ENCODE results near the gene SCAI.
"Not testable (repeated sequence)": the region's sequence is repeated elsewhere in the genome, so short reads cannot be mapped to it uniquely, and the experiment has no call there.

The SCAI gene

DNA sequence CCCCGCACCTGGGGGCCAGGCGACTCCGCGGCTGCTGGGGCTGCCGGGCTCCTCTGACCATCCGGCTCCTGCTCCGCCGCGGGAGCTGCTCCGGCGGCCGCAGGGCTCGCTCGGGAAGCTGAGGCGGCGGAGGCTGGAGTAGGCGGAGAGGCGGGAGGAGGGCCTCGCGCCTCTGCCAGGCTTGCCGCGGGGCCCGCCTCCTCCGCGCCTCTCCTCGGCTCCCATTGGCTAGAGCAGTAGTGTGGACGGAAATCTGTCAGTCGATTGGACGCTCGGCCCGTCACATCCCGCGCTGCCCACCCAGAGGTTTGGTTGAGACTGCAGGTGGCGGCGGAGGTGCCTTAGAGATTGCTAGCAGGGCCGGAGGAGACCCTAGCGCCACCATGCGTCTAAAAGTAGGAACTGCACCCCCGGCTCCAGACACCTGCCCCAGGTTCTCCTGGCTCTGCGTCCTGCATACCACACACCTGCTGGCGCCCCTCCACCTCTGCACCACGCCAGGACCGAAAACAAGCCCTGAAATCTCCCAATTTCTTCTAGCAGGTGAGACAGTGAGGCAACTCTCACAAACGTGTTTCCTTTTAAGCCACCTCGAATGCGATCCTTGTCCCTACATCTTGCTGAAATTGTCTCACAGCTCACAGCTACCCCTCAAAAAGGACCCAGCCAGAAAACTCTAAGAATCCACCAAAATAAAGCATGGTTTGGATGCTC, at the start of gene SCAI:
Gene SCAI (minus strand): TSS at position 152 of the 714 bp plus-strand sequence. CDS start 91 bp downstream, at position 61.
- DNase-seq (ENCODE audit: low spot score) = peak; percentile 99

DNA sequence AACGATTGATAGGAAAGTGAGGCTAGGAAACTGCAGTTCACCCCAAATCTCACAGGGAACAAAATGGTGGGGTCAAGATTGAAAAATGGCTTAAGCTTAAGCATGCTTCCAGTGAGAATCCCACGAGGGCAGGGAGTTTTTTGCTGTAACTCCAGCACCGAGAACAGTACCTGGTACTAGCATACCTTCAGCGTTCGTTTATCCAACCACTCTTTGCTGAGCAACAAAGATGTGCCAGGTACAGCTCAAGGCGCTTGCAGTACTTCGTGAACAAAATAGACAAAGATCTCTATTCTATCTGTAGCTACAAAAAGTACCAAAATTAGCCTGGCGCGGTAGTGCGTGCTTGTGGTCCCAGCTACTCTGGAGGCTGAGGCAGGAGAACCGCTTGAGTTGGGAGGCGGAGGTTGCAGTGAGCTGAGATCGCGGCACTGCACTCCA, 47.1 kb upstream of the SCAI start:
- DNase-seq (ENCODE audit: low spot score) = no peak

DNA sequence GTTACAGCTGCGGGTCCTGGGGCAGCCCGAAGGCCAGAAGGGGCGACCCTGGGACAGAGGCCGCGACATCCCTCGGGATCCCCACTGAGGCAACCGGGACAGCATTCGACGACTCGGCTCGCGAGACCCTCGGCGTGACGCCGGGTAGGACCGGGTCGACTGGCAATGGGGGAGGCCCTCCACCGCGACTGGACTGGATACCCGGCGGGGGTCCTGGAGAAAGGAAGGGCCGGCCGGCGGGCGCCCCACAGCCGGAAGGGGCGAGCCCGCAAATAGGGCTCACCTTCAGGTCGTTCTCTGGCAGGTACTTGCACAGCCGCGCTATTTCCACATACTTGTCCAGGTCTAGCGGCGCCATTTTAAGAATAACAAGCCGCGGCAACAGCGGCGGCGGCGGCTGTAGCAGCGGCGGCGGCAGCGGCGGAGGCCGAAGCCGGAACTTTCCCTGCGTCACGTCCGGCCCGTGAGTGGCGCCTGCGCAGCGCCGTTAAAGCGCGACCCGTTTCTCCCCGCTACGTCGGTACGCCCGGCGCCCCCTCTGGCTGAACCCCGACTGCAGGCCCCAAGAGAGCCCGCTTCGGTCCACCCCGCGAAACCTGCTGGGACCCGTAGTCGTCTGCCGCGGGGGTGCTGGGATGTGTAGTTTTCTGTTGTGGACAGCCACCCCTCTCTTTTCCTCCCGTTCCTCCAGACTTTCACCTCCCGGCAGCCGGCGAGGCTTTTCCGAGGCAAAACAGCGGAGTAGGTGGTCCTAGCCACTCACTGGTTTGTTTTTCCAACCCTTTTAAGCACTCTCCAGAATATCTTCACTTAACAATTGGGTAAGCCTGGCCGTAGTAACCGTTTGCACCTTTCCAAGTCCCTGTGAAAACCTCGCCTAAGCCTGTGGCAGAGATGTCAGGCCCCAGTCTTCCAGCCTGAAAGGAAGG, 46.3 kb upstream of the SCAI start, which contains the start of gene PPP6C:
Gene PPP6C (minus strand): TSS at position 443 of the 929 bp plus-strand sequence. CDS start 85 bp downstream, at position 358.
- DNase-seq (ENCODE audit: low spot score) = peak; percentile 97

DNA sequence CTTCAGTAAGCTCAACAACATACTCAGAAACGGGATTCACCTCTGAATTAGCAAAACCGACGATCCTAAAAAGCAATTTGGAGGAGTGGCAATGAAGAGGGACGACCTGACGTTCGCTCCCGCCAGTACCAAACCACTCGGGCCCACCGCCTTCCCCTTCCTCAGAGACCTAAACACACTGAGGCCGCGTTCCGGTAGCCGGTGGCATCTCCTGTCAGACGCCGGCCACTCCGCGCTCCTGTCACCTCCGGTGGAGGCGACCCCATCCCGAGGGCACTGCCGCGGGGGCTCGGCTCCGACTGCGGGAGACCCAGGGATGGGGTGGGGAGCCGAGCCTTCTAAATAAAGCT, 45.7 kb upstream of the SCAI start:
- DNase-seq (ENCODE audit: low spot score) = peak; percentile 38

DNA sequence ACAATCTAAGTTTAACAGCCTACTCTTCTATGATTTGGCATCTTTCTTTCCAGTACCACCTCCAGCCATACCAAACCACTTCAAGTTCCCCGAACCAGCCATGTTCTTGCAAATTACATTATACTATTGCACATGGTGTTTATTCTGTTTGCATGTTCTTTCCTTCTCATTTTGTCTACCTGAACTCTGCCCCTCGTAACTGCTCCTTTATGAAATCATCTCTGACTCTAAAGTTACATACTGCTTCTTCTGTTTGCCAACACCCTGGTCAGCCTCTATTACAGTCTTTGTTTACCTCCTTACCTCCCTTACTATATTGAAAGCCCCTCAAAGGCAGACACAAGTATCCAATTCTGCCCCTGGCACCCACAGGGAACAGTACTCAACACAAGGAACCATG, 40.2 kb upstream of the SCAI start:
- no peak for DNase-seq (ENCODE audit: low spot score)

DNA sequence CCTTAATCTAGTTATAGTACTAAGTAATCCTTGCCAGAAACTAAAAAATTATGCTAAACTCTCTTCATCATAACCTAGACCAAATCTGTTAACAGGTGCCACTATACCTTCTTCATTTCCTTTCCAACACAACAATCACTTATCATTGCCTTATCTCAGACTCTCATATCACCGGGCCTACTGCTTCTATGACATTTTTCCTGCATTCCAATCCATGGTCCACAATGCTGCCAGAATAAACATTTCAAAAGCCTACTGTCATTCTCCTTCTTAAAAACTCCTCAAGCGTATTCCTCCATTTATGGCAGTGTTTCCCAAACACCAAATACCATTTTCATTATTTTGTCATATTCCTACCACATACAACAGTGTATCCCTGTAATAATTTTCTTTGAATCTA, 39.7 kb upstream of the SCAI start:
- no peak for DNase-seq (ENCODE audit: low spot score)

DNA sequence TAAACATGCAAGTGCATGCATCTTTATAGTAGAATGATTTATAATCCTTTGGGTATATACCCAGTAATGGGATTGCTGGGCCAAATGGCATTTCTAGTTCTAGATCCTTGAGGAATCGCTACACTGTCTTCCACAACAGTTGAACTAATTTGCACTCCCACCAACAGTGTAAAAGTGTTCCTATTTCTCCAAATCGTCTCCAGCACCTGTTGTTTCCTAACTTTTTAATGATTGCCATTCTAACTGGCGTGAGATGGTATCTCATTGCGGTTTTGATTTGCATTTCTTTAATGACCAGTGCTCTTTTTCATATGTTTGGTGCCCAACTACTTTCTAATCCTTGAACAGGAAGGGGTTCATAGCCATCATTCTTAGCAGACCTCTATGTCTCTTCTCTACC, 38.4 kb upstream of the SCAI start:
- not testable (repeated sequence) for DNase-seq (ENCODE audit: low spot score)

DNA sequence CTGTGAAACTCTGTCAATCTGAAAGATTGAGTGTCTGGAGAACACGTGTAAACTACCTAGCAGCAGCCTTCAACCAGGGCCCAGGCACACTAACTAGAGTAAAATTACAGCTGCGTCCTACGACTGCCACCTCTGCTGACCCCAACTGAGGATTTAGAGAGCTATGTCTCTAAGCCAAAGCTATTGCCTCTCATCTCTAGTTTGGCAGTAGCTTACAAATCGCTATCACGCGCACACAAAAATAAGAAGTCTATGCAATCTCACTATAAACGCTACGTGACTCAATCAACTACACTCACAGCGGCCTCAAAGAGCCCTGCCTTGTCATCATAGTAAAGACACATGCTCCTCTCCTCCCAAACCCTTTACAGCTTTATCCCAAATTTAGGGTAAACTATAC, 37.5 kb upstream of the SCAI start:
- no peak for DNase-seq (ENCODE audit: low spot score)

DNA sequence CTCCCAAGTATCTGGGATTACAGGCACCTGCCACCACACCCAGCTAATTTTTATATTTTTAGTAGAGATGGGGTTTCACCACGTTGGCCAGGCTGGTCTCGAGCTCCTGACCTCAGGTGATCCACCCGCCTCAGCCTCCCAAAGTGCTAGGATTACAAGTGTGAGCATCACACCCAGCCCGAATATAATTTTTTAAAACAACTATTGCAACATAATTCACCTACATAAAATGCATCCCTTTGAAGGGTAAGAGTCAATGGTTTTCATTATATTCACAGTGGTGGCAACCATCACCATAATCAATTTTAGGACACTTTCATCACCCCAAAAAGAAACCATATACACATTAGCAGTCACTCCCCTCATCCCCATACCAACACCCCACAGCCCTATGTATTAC, 36.4 kb upstream of the SCAI start:
- not testable (repeated sequence) for DNase-seq (ENCODE audit: low spot score)

DNA sequence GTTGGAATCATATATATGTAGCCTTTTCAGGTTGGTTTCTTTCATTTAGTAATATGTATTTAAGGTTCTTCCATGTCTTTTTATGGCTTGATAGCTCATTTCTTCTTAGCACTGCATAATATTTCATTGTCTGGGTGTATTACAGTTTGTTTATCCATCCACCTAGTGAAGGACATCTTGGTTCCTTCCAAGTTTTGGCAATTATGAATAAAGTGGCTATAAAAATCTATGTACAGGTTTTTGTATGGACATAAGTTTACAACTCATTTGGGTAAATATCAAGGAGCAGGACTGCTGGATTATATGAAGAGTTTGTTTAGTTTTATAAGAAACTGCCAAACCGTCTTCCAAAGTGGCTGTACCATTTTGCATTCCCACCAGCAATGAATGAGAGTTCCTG, 34.6 kb upstream of the SCAI start:
- DNase-seq (ENCODE audit: low spot score) = no peak

DNA sequence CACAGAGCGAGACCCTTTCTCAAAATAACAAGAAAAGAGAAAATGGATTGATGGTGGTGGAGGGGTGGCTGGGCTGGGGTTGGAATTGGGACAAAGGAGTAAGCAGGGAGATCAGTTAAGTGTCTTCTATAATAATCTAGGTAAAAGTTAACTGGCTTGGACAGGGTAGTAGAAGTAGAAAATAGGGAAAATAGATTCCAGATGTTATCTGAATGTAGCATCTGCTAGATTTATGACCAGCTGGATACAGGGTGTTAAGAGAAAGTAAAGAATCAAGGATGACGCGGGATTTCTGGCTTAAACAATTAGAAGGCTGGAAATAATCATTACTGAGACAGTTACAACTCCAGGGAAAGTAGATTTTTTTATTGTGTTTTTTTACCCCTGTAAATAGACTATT, 33.3 kb upstream of the SCAI start:
- no peak for DNase-seq (ENCODE audit: low spot score)

DNA sequence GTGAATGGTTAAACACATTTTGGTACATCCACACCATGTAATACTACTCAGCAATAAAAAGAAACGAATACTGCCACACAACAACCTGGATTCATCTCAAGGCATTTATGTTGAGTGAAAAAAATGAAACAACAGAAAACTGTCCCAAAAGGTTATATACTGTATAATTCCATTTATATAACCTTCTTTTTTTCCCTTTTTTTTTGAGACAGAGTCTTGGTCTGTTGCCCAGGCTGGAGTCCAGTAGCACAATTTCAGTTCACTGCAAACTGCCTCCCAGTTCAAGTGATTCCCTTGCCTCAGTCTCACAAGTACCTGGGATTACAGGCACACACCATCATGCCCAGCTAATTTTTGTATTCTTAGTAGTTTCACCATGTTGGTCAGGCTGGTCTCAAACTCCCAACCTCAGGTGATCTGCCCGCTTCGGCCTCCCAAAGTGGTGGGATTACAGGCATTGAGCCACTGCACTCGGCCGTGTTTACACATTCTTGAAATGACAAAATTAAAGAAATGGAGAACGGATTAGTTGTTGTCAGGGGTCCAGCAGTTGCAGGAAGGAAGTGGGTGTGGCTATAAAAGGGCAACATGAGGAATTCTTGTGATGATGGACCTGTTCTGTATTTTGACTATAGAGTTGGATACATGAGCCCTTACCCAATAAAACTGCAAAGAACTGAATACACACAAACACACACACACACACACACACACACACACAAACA, 28.9 kb upstream of the SCAI start:
- no peak for DNase-seq (ENCODE audit: low spot score)

DNA sequence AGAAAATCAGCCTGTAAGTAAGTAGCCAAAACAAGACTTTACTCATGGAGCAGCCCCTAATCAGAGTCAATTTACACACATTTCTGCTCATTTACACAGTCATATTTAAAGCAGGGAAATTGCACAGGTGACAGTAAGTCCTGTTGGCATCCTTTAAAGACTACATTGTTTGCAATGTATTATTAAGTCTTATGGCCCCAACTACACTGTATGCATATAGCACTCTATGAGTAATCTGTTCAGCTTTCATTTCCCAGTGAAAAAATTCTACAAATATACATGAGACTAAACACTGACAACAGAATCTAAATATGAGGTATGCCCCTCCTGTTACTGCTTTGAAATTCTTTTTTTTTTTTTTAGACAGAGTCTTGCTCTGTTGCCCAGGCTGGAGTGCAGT, 26.6 kb upstream of the SCAI start:
- no peak for DNase-seq (ENCODE audit: low spot score)

DNA sequence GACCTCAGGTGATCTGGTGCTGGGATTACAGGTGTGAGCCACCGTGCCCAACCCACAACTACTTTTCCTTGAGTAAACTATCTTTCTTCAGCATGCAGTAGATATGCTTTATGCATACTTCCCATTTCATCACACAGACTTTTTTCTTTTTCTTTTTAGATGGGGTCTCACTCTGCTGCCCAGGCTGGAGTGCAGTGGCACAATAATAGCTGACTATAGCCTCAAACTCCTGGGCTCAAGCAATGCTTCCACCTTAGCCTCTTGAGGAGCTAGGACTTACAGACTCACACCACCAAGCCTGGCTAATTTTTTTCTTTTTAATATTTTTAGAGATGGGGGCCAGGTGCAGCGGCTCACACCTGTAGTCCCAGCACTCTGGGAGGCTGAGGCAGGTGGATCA, 23.4 kb upstream of the SCAI start:
- no peak for DNase-seq (ENCODE audit: low spot score)

DNA sequence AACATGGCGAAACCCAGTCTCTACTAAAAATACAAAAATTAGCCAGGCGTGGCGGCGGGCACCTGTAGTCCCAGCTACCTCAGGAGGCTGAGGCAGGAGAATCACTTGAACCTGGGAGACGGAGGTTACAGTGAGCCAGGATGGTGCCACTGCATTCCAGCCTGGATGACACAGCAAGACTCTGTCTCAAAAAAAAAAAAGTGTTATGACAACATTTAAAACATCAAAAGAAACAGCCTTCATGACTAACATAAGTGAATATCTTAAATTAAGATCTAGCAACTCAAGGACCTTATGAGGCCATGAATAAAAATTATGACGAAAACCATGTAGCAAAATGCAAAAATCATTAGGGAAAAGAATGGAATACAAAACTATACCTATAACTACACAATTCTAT, 19.6 kb upstream of the SCAI start:
- not testable (repeated sequence) for DNase-seq (ENCODE audit: low spot score)

DNA sequence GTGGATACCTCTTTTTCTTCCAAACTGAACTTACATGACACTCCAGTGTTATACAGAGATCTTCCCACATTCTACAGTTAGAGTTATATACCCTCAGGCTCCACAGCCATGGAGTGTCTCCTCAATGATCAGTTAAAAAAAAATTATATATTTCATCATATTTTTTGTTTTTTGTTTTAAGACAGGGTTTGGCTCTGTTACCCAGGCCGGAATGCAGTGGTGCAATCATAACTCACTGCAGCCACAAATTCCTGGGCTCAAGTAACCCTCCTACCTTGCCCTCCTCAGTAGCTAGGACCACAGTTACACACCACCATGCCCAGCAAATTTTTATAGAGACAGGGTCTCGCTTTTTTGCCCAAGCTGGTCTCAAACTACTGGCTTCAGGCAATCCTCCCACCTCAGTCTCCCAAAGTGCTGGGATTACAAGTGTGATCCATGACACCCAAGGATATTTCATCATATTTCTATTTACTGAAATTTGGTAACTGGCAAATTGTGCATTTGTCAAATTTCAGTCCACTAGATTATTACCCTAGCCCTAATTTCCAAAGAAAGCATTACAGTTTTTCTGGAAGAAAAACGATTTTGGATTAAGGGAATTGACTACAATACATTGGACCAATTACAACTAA, 18.1 kb upstream of the SCAI start:
- DNase-seq (ENCODE audit: low spot score) = no peak

DNA sequence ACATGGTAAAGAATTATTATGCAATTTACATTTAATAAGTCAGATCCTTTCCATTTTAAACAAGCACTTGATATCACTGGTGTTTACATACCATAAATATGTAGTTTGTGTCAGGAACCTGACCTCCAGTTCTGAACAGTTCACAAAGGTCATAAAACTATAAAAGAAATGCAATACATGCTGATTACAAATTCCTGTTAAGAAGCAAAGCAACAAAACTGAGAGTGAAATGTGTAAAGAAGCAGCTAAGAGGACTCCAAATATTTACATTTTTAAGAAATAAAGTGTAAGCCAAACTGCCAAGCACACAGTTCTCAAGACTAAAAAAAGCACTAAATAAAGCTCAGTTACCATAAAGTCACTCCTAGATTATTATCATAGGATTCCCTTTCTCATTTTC, 17.4 kb upstream of the SCAI start:
- DNase-seq (ENCODE audit: low spot score) = no peak

DNA sequence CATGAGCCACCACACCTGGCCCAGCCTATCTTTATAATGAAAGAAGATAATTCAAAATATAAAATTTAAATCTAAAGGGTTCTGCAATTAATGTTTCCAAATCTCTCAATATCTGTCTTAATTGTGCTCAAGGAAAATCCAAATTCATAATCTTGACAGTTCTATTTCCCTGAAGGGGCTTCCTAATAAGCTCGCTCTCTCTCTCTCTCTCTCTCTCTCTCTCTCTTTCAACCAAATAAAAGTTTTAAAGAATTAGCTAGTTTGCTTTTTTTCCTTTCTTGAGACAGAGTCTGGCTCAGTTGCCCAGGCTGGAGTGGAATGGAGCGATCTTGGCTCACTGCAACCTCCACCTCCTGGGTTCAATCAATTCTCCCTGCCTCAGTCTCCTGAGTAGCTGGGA, 13.2 kb upstream of the SCAI start:
- no peak for DNase-seq (ENCODE audit: low spot score)

DNA sequence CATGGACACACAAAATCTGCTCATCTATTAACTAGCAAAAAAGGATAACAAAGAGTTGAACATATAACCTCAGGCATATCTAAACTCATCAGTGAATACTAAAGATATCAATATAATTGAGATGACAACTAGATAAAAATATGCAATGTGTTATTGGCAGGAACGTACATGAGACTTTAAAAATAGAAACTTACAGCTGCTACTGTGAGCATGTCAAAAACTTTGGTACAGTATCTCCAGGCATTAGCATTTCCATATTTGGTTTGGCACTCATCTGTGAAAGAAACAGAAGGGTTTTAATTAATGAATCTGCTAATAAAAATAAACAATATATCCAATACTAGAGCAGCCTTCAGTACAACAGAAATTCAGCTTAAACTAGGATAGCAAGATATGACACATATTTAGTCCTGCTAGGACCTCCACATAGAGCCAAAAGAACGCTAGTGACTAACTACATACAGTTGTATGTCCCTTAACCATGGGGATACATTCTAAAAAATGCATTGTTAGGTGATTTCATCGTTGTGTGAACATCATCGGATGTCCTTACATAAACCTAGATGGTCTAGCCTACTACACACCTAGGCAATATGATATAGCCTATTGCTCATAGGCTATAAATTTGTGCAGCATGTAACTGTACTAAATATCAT, 10.5 kb upstream of the SCAI start:
- no peak for DNase-seq (ENCODE audit: low spot score)

DNA sequence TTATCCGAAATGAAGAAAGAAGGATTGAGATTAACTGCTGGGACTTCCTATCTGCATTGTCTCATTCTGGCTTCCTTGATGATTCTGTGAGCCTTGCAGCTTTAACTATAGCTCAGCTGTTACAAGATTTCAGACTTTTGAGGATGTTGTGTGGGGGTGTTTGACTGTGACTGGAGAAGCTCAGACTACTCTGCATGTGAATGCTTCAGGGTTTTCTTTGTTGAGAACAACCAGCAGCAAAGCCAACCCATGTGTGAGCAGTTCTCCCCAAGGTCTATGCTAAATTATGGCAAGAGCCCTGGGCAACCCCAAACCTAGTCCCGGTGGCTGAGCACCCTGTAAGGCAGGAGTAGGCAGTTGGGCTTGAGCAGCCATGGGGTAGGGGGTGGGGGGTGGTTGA, 8.4 kb upstream of the SCAI start:
- DNase-seq (ENCODE audit: low spot score) = no peak
